Stimulated activated naive CD8-positive, alpha-beta T cell treated with anti-CD3 and anti-CD28 coated beads, Interleukin-15, Interleukin-2, amounts not matched to agents 100 ng/mL and 50 ng/mL, for 24 hours (primary cell): ENCODE data around the gene RGS16.

Experiments used
- H3K27ac Mint-ChIP-seq: one replicate; pipeline ENCODE4 v1.8.0; 2021; ENCODE audit warnings: mild to moderate bottlenecking, mixed read lengths
- H3K27me3 Mint-ChIP-seq: one replicate; pipeline ENCODE4 v1.8.0; 2021; ENCODE audit warnings: mixed read lengths
- H3K36me3 Mint-ChIP-seq: one replicate; pipeline ENCODE4 v1.8.0; 2021; ENCODE audit warnings: low read depth, mixed read lengths
- H3K4me1 Mint-ChIP-seq: one replicate; pipeline ENCODE4 v1.8.0; 2021; ENCODE audit warnings: low read depth, mixed read lengths
- H3K4me3 Mint-ChIP-seq: one replicate; pipeline ENCODE4 v1.8.0; 2021; ENCODE audit warnings: mild to moderate bottlenecking, mixed read lengths
- H3K9me3 Mint-ChIP-seq: one replicate; pipeline ENCODE4 v1.8.0; 2021; ENCODE audit warnings: mixed read lengths

The RGS16 gene

GRCh38 chr1:182563095-182563494 is 41.1 kb downstream of the RGS16 start:
- no peak overlapping the region for H3K27ac Mint-ChIP-seq
- no peaks in the 10 kb centered on the region for H3K4me1 Mint-ChIP-seq
- no peaks in the 10 kb centered on the region for H3K9me3 Mint-ChIP-seq
- H3K36me3 Mint-ChIP-seq: no peaks in the 10 kb centered on the region
- no peak overlapping the region for H3K4me3 Mint-ChIP-seq
- H3K27me3 Mint-ChIP-seq: peaks cover 4% of the 10 kb centered on the region

- H3K36me3 Mint-ChIP-seq: no peaks in the 10 kb centered on the region
- no peak overlapping the region for H3K4me3 Mint-ChIP-seq
- no peaks in the 10 kb centered on the region for H3K9me3 Mint-ChIP-seq
- no peak overlapping the region for H3K27ac Mint-ChIP-seq
- H3K27me3 Mint-ChIP-seq: peaks cover 4% of the 10 kb centered on the region
- H3K4me1 Mint-ChIP-seq: no peaks in the 10 kb centered on the region
Observed at GRCh38 chr1:182561456-182561855, 42.7 kb downstream of the RGS16 start.

- Mint-ChIP-seq H3K27ac (no peak overlapping the region), H3K36me3 (no peaks in the 10 kb centered on the region), H3K4me3 (no peak overlapping the region), H3K27me3 (peaks cover 4% of the 10 kb centered on the region), H3K9me3 (no peaks in the 10 kb centered on the region), H3K4me1 (no peaks in the 10 kb centered on the region)
Observed at GRCh38 chr1:182560392-182560984, 43.7 kb downstream of the RGS16 start.

- no peaks in the 10 kb centered on the region for H3K36me3 Mint-ChIP-seq
- H3K9me3 Mint-ChIP-seq: no peaks in the 10 kb centered on the region
- no peaks in the 10 kb centered on the region for H3K27me3 Mint-ChIP-seq
- no peak overlapping the region for H3K4me3 Mint-ChIP-seq
- H3K4me1 Mint-ChIP-seq: no peaks in the 10 kb centered on the region
- H3K27ac Mint-ChIP-seq: no peak overlapping the region
Observed at GRCh38 chr1:182556279-182556678, 47.9 kb downstream of the RGS16 start.

GRCh38 chr1:182555493-182555892 is 48.7 kb downstream of the RGS16 start:
- Mint-ChIP-seq H3K27me3 (no peaks in the 10 kb centered on the region), H3K9me3 (no peaks in the 10 kb centered on the region), H3K27ac (no peak overlapping the region), H3K36me3 (no peaks in the 10 kb centered on the region), H3K4me1 (no peaks in the 10 kb centered on the region), H3K4me3 (no peak overlapping the region)

- H3K4me1 Mint-ChIP-seq: no peaks in the 10 kb centered on the region
- no peak overlapping the region for H3K4me3 Mint-ChIP-seq
- H3K27me3 Mint-ChIP-seq: peaks cover 11% of the 10 kb centered on the region
- H3K27ac Mint-ChIP-seq: no peak overlapping the region
- no peaks in the 10 kb centered on the region for H3K36me3 Mint-ChIP-seq
- no peaks in the 10 kb centered on the region for H3K9me3 Mint-ChIP-seq
Observed at GRCh38 chr1:182552527-182552926, 51.7 kb downstream of the RGS16 start.

- Mint-ChIP-seq H3K4me1 (no peaks in the 10 kb centered on the region), H3K27ac (no peak overlapping the region), H3K4me3 (no peak overlapping the region), H3K27me3 (peaks cover 27% of the 10 kb centered on the region), H3K36me3 (no peaks in the 10 kb centered on the region), H3K9me3 (no peaks in the 10 kb centered on the region)
Observed at GRCh38 chr1:182549811-182550210, 54.4 kb downstream of the RGS16 start.

GRCh38 chr1:182549346-182549745 is 54.8 kb downstream of the RGS16 start:
- no peak overlapping the region for H3K4me3 Mint-ChIP-seq
- H3K27me3 Mint-ChIP-seq: peaks cover 32% of the 10 kb centered on the region
- no peaks in the 10 kb centered on the region for H3K4me1 Mint-ChIP-seq
- no peaks in the 10 kb centered on the region for H3K9me3 Mint-ChIP-seq
- H3K36me3 Mint-ChIP-seq: no peaks in the 10 kb centered on the region
- H3K27ac Mint-ChIP-seq: no peak overlapping the region
